GM18907 (cell line): ENCODE results near the gene PEX14.

Experiments
- ATAC-seq: cut with Tn5 transposase; IDR thresholded peaks from one replicate; pipeline ENCODE4 v1.9.1; 2021; ENCODE audit warnings: mild to moderate bottlenecking, moderate library complexity; ENCODE audit not compliant: unreplicated experiment

The PEX14 gene

GRCh38 chr1:10659646-10660540 lies 185.1 kb downstream of the PEX14 start:
- ATAC-seq, result no peak

GRCh38 chr1:10661453-10661852 lies 186.7 kb downstream of the PEX14 start:
- no peak for ATAC-seq

- ATAC-seq, result no peak
Measured at GRCh38 chr1:10662090-10662688, 187.4 kb downstream of the PEX14 start.

- ATAC-seq, result no peak
Measured at GRCh38 chr1:10662824-10663677, 188.3 kb downstream of the PEX14 start.

GRCh38 chr1:10663678-10664035 lies 188.9 kb downstream of the PEX14 start:
- ATAC-seq, result no peak

- ATAC-seq, result no peak
Measured at GRCh38 chr1:10664251-10664650, 189.5 kb downstream of the PEX14 start.

GRCh38 chr1:10665226-10665625 lies 190.5 kb downstream of the PEX14 start:
- no peak for ATAC-seq

GRCh38 chr1:10665930-10666850 lies 191.4 kb downstream of the PEX14 start:
- ATAC-seq, result no peak

GRCh38 chr1:10667861-10668761 lies 193.4 kb downstream of the PEX14 start:
- ATAC-seq, result no peak

GRCh38 chr1:10669570-10669969 lies 194.8 kb downstream of the PEX14 start:
- no peak for ATAC-seq

GRCh38 chr1:10670190-10670589 lies 195.4 kb downstream of the PEX14 start:
- no peak for ATAC-seq

- ATAC-seq, result no peak
Measured at GRCh38 chr1:10671090-10671489, 196.3 kb downstream of the PEX14 start.

GRCh38 chr1:10671622-10672342 lies 197.0 kb downstream of the PEX14 start:
- no peak for ATAC-seq

- no peak for ATAC-seq
Measured at GRCh38 chr1:10672343-10673050, 197.7 kb downstream of the PEX14 start.

- ATAC-seq, result no peak
Measured at GRCh38 chr1:10673109-10673711, 198.5 kb downstream of the PEX14 start.

- no peak for ATAC-seq
Measured at GRCh38 chr1:10674222-10674621, 199.5 kb downstream of the PEX14 start.

- ATAC-seq, result no peak
Measured at GRCh38 chr1:10674700-10675609, 200.2 kb downstream of the PEX14 start.
